ENCODE measurements around the gene GNPTG. TPM values are rescaled to one million over a fixed set of nuclear protein-coding genes. Genes with fewer than 3 reads are reported as not detected.

GNPTG gene
- total RNA-seq, 1 experiment from 2014 or later, result 37.3 TPM

DNA sequence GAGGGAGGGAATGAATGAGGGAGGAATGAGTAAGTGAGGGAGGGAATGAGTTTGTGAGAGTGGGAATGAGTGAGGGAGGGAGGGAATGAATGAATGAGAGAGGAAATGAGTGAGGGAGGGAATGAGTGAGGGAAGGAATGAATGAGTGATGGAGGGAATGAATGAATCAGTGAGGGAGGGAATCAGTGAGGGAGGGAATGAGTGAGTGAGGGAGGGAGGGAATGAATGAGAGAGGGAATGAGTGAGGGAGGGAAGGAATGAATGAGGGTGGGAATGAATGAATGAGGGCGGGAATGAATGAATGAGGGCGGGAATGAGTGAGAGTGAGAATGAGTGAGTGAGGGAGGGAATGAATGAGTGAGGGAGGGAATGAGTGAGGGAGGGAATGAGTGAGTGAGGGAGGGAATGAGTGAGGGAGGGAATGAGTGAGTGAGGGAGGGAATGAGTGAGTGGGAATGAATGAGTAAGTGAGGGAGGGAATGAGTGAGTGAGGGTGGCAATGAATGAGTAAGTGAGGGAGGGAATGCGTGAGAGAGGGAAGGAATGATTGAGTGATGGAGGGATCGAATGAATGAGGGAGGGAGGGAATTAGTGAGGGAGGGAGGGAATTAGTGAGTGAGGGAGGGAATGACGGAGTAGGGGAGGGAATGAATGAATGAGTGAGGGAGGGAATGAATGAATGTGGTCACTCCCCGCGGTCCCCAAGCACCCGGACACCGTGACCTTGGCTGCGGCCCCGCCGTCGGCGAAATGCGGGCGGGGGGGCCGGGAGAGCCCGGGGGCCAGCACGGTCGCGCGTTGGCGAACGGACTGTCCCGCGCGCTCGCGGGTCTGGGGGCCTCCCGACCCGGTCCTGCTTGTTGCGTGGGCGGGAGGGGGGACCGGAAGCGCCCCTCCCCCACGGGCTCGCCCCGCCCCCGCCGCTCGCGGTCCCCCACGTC is 43.4 kb upstream of the GNPTG start:
- Mint-ChIP-seq H3K27me3 (ENCODE audit: insufficient read depth, unreplicated experiment) (no peaks in the 10 kb centered on the region), H3K4me1 (ENCODE audit: low read depth, unreplicated experiment) (no peaks in the 10 kb centered on the region), H3K36me3 (ENCODE audit: insufficient read depth, unreplicated experiment) (peaks cover 23% of the 10 kb centered on the region), H3K9me3 (ENCODE audit: unreplicated experiment) (no peaks in the 10 kb centered on the region), H3K4me3 (ENCODE audit: unreplicated experiment) (peak overlapping the region; percentile 100), H3K27ac (ENCODE audit: unreplicated experiment) (peak overlapping the region; percentile 99)
- H3K27me3 ChIP-seq (replicated peaks; ENCODE audit: control insufficient read depth, insufficient read depth, low read length), result no peaks in the 10 kb centered on the region
- ChIA-PET CTCF (no interaction called here), POLR2A (interaction anchor here (0.6 to 1.6 kb wide), 4 partner anchors 9 to 403 kb away, joined by 3 to 6 read pairs (median 4); partner anchors contain the start of genes CRAMP1 and IFT140)
- intact Hi-C loops (cut with micrococcal nuclease; ENCODE audit: unreplicated experiment), result no loop called here
- H3K9me3 ChIP-seq, result no peaks in the 10 kb centered on the region
- no peak for DNase-seq
- H3K4me3 ChIP-seq (ENCODE audit: low read depth, low read length), result peak overlapping the region; percentile 50
- BruUV-seq (replicated peaks), result no TSS peak
- TF ChIP-seq, protein P1, sequence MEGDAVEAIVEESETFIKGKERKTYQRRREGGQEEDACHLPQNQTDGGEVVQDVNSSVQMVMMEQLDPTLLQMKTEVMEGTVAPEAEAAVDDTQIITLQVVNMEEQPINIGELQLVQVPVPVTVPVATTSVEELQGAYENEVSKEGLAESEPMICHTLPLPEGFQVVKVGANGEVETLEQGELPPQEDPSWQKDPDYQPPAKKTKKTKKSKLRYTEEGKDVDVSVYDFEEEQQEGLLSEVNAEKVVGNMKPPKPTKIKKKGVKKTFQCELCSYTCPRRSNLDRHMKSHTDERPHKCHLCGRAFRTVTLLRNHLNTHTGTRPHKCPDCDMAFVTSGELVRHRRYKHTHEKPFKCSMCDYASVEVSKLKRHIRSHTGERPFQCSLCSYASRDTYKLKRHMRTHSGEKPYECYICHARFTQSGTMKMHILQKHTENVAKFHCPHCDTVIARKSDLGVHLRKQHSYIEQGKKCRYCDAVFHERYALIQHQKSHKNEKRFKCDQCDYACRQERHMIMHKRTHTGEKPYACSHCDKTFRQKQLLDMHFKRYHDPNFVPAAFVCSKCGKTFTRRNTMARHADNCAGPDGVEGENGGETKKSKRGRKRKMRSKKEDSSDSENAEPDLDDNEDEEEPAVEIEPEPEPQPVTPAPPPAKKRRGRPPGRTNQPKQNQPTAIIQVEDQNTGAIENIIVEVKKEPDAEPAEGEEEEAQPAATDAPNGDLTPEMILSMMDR (IDR thresholded peaks at IDR 0.05; ENCODE audit: insufficient read depth in 1 of 2, low read depth in 1 of 2, low read length in 1 of 2, severe bottlenecking in 1 of 2, unreplicated experiment in 1 of 2), result no peak
- H3K36me3 ChIP-seq (ENCODE audit: control insufficient read depth, insufficient read depth, low read length), result no peaks in the 10 kb centered on the region; the same call in none of the 2 replicates
- H3K4me1 ChIP-seq, result peaks cover 5% of the 10 kb centered on the region; the same call in 1 of the 2 replicates

DNA sequence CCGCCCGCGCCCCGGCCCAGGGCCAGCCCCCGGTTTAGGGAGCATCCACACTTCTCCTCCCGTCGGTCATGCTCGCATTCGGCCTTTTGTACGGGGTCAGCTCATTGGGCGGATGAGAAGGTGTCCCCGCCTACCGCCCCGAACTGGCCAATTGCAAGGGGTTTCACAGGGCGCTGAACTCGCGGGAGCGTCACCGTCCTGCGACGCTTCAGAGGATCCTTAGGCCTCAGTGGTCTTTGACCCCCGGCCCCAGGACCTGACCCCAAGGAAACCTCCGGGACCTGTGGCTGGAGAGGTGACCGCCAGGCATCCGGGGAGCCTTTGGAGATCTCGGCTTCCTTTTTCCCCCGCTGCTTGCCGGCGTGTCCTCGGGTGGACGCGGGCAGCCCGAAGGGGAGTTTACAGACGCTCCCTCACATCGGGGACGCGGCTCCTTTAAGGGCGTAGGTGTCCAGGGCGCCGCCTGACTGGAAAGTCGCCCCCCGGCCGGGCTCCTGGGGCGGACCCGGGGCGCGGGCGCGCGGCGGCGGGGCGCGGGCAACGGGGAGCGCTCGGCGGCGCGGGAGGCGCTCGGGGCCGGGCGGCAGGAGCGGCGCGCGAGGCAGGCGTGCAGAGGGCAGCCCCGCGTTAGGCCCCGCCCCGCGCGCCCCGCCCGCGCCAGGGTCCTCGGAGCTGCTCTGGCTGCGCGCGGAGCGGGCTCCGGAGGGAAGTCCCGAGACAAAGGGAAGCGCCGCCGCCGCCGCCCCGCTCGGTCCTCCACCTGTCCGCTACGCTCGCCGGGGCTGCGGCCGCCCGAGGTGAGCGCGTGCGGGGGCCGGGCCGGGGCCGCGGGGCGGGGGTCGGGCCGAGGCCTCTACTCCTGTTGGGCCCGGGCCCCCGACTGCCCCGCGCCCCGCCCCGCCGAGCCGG is 42.5 kb upstream of the GNPTG start, which contains the start of gene UBE2I:
TSS of gene UBE2I (plus strand) at position 660 of the 909 bp plus-strand sequence. CDS start 4,395 bp downstream, outside the sequence.
- no peaks in the 10 kb centered on the region for H3K4me1 Mint-ChIP-seq (ENCODE audit: low read depth, unreplicated experiment)
- H3K27ac Mint-ChIP-seq (ENCODE audit: unreplicated experiment), result peak within 1 kb of the TSS; percentile 99
- no TSS peak for BruUV-seq (replicated peaks)
- DNase-seq, result peak; percentile 96 to 98
- H3K36me3 Mint-ChIP-seq (ENCODE audit: insufficient read depth, unreplicated experiment), result peaks cover 30% of the 10 kb centered on the region
- H3K9me3 Mint-ChIP-seq (ENCODE audit: unreplicated experiment), result no peaks in the 10 kb centered on the region
- Histone ChIP-seq H3K27me3 (replicated peaks; ENCODE audit: control insufficient read depth, insufficient read depth, low read length) (no peaks in the 10 kb centered on the region), H3K9me3 (no peaks in the 10 kb centered on the region), H3K4me1 (peaks cover 5% of the 10 kb centered on the region; the same call in 1 of the 2 replicates), H3K4me3 (ENCODE audit: low read depth, low read length) (peak within 1 kb of the TSS; percentile 79), H3K36me3 (ENCODE audit: control insufficient read depth, insufficient read depth, low read length) (no peaks in the 10 kb centered on the region; the same call in none of the 2 replicates)
- H3K4me3 Mint-ChIP-seq (ENCODE audit: unreplicated experiment), result peak within 1 kb of the TSS; percentile 100
- intact Hi-C loops (cut with micrococcal nuclease; ENCODE audit: unreplicated experiment), result no loop called here
- CTCF ChIA-PET, result no interaction called here
- TF ChIP-seq, protein P1 (IDR thresholded peaks at IDR 0.05; ENCODE audit: insufficient read depth in 1 of 2, low read depth in 1 of 2, low read length in 1 of 2, severe bottlenecking in 1 of 2, unreplicated experiment in 1 of 2), result no peak
- no peaks in the 10 kb centered on the region for H3K27me3 Mint-ChIP-seq (ENCODE audit: insufficient read depth, unreplicated experiment)
- POLR2A ChIA-PET, result interaction anchor here (0.6 to 1.6 kb wide), 5 partner anchors 10 to 402 kb away, joined by 3 to 6 read pairs (median 4); partner anchors contain the start of genes CRAMP1 and IFT140
